ENCODE results near the gene CARM1.

GRCh38 chr19:10895363-10895762, 24.0 kb downstream of the CARM1 start:
- TF ChIP-seq CTCF (IDR thresholded peaks at IDR 0.05) (no peak), POLR2A (IDR thresholded peaks at IDR 0.05) (no peak)

Data from body of pancreas (tissue), 4 donors.